H1 (cell line): ENCODE results near the gene PAFAH1B1. TPM values are rescaled to one million over a fixed set of nuclear protein-coding genes. Genes with fewer than 3 reads are reported as not detected.

ENCODE experiments used
- CEBPB ChIP-seq: IDR thresholded peaks from 2 replicates; pipeline ENCODE4 v1.6.1; 2012; ENCODE audit warnings: low read depth, low read length
- CHD7 ChIP-seq: fragments of 300-600 bp; sonication (generic); IDR thresholded peaks from 2 replicates; pipeline ENCODE4 v1.7.1; 2012; ENCODE audit warnings: low read length, moderate library complexity, mild to moderate bottlenecking, inconsistent platforms; ENCODE audit not compliant: insufficient replicate concordance
- EGR1 ChIP-seq: IDR thresholded peaks from 2 replicates; pipeline ENCODE4 v1.6.1; 2011; ENCODE audit warnings: low read depth, low read length, borderline replicate concordance
- POLR2A ChIP-seq, 2 experiments: IDR thresholded peaks; 1 replicate in 1 of 2; 2 replicates in 1 of 2; pipeline ENCODE4 v1.6.1; 2011; ENCODE audit warnings: low read depth in 2 of 2, low read length in 2 of 2, mild to moderate bottlenecking in 2 of 2; ENCODE audit errors: control extremely low read depth in 1 of 2
- RAD21 ChIP-seq, 2 experiments: IDR thresholded peaks in 1 of 2; conservative IDR thresholded peaks in 1 of 2; 2 replicates each; pipeline ENCODE4 v1.6.1; 2011; ENCODE audit warnings: low read depth in 2 of 2, low read length in 2 of 2, improper control_type of control experiment in 1 of 2, inconsistent platforms in 1 of 2, mild to moderate bottlenecking in 1 of 2, moderate library complexity in 1 of 2
- RBBP5 ChIP-seq: IDR thresholded peaks from 2 replicates; pipeline ENCODE4 v1.7.1; 2012; ENCODE audit warnings: low read depth, mild to moderate bottlenecking, inconsistent platforms, low read length, moderate library complexity, borderline replicate concordance
- SP2 ChIP-seq: IDR thresholded peaks from 2 replicates; pipeline ENCODE4 v1.6.1; 2012; ENCODE audit warnings: mild to moderate bottlenecking, low read length, inconsistent platforms
- SP4 ChIP-seq: IDR thresholded peaks from 2 replicates; pipeline ENCODE4 v1.6.1; 2012; ENCODE audit warnings: low read length, inconsistent platforms
- SUZ12 ChIP-seq: fragments of 200-600 bp; sonication (generic); IDR thresholded peaks from 2 replicates; pipeline ENCODE4 v1.6.1; 2012; ENCODE audit warnings: mild to moderate bottlenecking, inconsistent platforms, low read length, moderate library complexity, mixed read lengths
- ZNF274 ChIP-seq: IDR thresholded peaks from 2 replicates; pipeline ENCODE4 v1.7.0; 2012; ENCODE audit warnings: low read length, borderline replicate concordance; ENCODE audit errors: extremely low read depth
- polyA plus RNA-seq, 7 experiments: library from polyadenylated mRNA; depleted of rRNA in 3 of 7; stranded (reverse) in 5 of 7; unstranded in 2 of 7; fragments of >200 nt in 5 of 7; fragments of 200-250 nt in 2 of 7; gene quantifications; 1 replicate in 5 of 7; 2 replicates in 1 of 7; 4 replicates in 1 of 7; pipeline versions ENCODE4 v1.2.1 to v1.2.3, GENCODE V29; 2011 to 2013; ENCODE audit warnings: missing spikeins in 2 of 7, mixed read lengths in 2 of 7
- total RNA-seq: library from RNA; stranded (reverse); fragmentation: NEBNext Ultra II Directional; extraction: Animal tissue kit (Norgen Biotek cat#: 25700); gene quantifications from 2 replicates; pipeline ENCODE4 v1.2.1, GENCODE V29; 2021

Gene PAFAH1B1
- total and polyA plus RNA-seq, 2 of the 8 experiments (the other 6 are each of a cell fraction or from before 2014, with no cell fraction given): 42.0 to 152 TPM

GRCh38 chr17:2713881-2714280, 120.4 kb downstream of the PAFAH1B1 start (continued):
- no peak for TF ChIP-seq CHD7
- TF ChIP-seq SP4: no peak
- no peak for TF ChIP-seq RBBP5
- no peak for TF ChIP-seq SUZ12
- no peak for TF ChIP-seq RAD21 (IDR thresholded peaks at IDR 0.05 in 1 of 2, conservative IDR thresholded peaks at IDR 0.05 in 1 of 2; ENCODE audit: low read depth in 2 of 2, low read length in 2 of 2)
- no peak for TF ChIP-seq POLR2A (IDR thresholded peaks at IDR 0.05; ENCODE audit: control extremely low read depth in 1 of 2, low read depth in 2 of 2, low read length in 2 of 2)
- TF ChIP-seq ZNF274: no peak
- TF ChIP-seq SP2: no peak
- TF ChIP-seq EGR1: no peak
- TF ChIP-seq CEBPB: no peak
